OCI-M1 (cell line): ENCODE results near the gene GLIPR1L1.
A peak's percentile ranks its signal among the peaks of the same experiment; 100 is the strongest.

Experiments
- DNase-seq: peaks from one replicate; lab custom pipeline; 2025; lab: John Stamatoyannopoulos, UW

The GLIPR1L1 gene

GRCh38 chr12:75350413-75350812 lies 15.9 kb downstream of the GLIPR1L1 start:
- no peak for DNase-seq

GRCh38 chr12:75354011-75354410 lies 19.5 kb downstream of the GLIPR1L1 start:
- peak; percentile 62 for DNase-seq

GRCh38 chr12:75360920-75361319 lies 26.4 kb downstream of the GLIPR1L1 start:
- DNase-seq, result no peak

- DNase-seq, result peak; percentile 58
These were observed 26.9 kb downstream of the GLIPR1L1 start for GRCh38 chr12:75361408-75361807.

GRCh38 chr12:75364919-75365318 lies 30.4 kb downstream of the GLIPR1L1 start:
- peak; percentile 87 for DNase-seq

- no peak for DNase-seq
These were observed 32.2 kb downstream of the GLIPR1L1 start for GRCh38 chr12:75366629-75367028.

GRCh38 chr12:75374971-75375370 lies 40.5 kb downstream of the GLIPR1L1 start:
- no peak for DNase-seq

- no peak for DNase-seq
These were observed 43.9 kb downstream of the GLIPR1L1 start for GRCh38 chr12:75378354-75378753.

- peak; percentile 51 for DNase-seq
These were observed 54.6 kb downstream of the GLIPR1L1 start for GRCh38 chr12:75389061-75389460.

GRCh38 chr12:75389706-75390105 lies 55.2 kb downstream of the GLIPR1L1 start:
- DNase-seq, result peak; percentile 66

GRCh38 chr12:75390156-75390898 lies 55.9 kb downstream of the GLIPR1L1 start:
- DNase-seq, result peak; percentile 63

- DNase-seq, result peak; percentile 99
These were observed 56.5 kb downstream of the GLIPR1L1 start, which contains the start of gene GLIPR1L2 for GRCh38 chr12:75390899-75391538. Gene GLIPR1L2, plus strand, starts transcription at chr12:75391089. Its CDS starts 28 bp downstream, at chr12:75391117.

- DNase-seq, result no peak
These were observed 69.8 kb downstream of the GLIPR1L1 start for GRCh38 chr12:75404231-75404630.

GRCh38 chr12:75407683-75408082 lies 73.2 kb downstream of the GLIPR1L1 start:
- no peak for DNase-seq

GRCh38 chr12:75409830-75410229 lies 75.4 kb downstream of the GLIPR1L1 start:
- no peak for DNase-seq

- no peak for DNase-seq
These were observed 80.2 kb downstream of the GLIPR1L1 start for GRCh38 chr12:75414671-75415070.

- no peak for DNase-seq
These were observed 85.4 kb downstream of the GLIPR1L1 start for GRCh38 chr12:75419841-75420240.
